Endothelial cell of umbilical vein (primary cell): ENCODE data around the gene CEP128.

Experiments
- EZH2 ChIP-seq: IDR thresholded peaks from 2 replicates; pipeline ENCODE4 v1.6.1; 2012; ENCODE audit warnings: borderline replicate concordance, low read depth, mild to moderate bottlenecking, moderate library complexity, low read length, inconsistent platforms; ENCODE audit not compliant: severe bottlenecking
- JUN ChIP-seq: IDR thresholded peaks from 2 replicates; pipeline ENCODE4 v1.6.1; 2011; ENCODE audit warnings: borderline replicate concordance, low read depth; ENCODE audit not compliant: insufficient read length, insufficient read depth
- POLR2A ChIP-seq: IDR thresholded peaks from 2 replicates; pipeline ENCODE4 v1.6.1; 2012; ENCODE audit warnings: low read depth, mild to moderate bottlenecking, control low read depth, low read length
- POLR2AphosphoS5 ChIP-seq: IDR thresholded peaks from 2 replicates; pipeline ENCODE4 v1.6.1; 2012; ENCODE audit warnings: low read depth, mild to moderate bottlenecking, control low read depth, low read length, moderate library complexity; ENCODE audit not compliant: insufficient read depth
- TF ChIP-seq, protein P1 (sequence below), 2 donors: IDR thresholded peaks; 1 replicate in 1 of 2; 2 replicates in 1 of 2; pipeline ENCODE4 v1.5.1; 2011; ENCODE audit warnings: low read length in 2 of 2, mild to moderate bottlenecking in 2 of 2, moderate library complexity in 2 of 2, control low read depth in 1 of 2, inconsistent platforms in 1 of 2, low read depth in 1 of 2; ENCODE audit not compliant: insufficient read depth in 1 of 2; ENCODE audit errors: extremely low read depth in 1 of 2
- TF ChIP-seq, protein P2 (sequence below): IDR thresholded peaks from 2 replicates; pipeline ENCODE4 v1.6.1; 2011; ENCODE audit not compliant: insufficient read depth, insufficient read length

DNA sequence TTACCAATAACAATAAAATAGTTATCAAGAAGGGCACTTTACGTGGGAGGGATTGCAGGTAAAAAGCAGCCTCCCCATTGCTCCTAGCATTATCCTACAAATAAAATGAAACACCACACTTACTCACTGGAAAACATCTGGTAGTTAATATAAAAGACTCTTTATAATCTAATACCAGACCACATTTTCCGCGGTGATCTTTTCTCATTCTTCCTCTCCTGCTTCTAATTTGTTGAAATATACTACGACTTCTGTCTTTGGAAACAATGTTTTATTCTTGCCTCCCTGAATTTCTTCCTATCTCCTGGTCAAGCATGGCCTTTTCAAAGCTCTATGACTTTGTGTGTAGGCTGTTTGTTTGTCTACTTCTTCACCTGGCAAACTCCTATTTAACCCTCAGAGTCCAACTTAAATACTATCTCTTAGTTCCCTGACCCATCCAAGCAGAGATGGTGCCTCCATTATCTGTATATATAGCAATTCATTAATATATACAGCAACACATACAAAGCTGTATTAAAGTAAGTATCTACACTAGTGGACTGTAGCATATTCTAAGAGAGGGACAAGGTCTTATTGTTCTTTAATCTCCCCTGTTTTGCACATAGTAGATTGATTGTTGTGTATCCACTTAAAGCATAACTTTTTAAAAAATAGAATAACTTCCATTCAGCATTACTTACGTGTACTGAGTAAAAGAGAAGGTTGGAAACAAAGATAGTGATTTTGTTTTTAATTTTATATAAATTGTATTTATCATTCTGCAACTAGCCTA lies 228.3 kb downstream of the CEP128 start:
- TF ChIP-seq, protein P1, sequence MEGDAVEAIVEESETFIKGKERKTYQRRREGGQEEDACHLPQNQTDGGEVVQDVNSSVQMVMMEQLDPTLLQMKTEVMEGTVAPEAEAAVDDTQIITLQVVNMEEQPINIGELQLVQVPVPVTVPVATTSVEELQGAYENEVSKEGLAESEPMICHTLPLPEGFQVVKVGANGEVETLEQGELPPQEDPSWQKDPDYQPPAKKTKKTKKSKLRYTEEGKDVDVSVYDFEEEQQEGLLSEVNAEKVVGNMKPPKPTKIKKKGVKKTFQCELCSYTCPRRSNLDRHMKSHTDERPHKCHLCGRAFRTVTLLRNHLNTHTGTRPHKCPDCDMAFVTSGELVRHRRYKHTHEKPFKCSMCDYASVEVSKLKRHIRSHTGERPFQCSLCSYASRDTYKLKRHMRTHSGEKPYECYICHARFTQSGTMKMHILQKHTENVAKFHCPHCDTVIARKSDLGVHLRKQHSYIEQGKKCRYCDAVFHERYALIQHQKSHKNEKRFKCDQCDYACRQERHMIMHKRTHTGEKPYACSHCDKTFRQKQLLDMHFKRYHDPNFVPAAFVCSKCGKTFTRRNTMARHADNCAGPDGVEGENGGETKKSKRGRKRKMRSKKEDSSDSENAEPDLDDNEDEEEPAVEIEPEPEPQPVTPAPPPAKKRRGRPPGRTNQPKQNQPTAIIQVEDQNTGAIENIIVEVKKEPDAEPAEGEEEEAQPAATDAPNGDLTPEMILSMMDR (IDR thresholded peaks at IDR 0.05; ENCODE audit: extremely low read depth in 1 of 2, insufficient read depth in 1 of 2, low read depth in 1 of 2, low read length in 2 of 2) = no peak
- TF ChIP-seq EZH2 = no peak
- no peak for TF ChIP-seq POLR2AphosphoS5
- TF ChIP-seq POLR2A = no peak
- TF ChIP-seq, protein P2, sequence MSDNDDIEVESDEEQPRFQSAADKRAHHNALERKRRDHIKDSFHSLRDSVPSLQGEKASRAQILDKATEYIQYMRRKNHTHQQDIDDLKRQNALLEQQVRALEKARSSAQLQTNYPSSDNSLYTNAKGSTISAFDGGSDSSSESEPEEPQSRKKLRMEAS = no peak
- TF ChIP-seq JUN = no peak
